ENCODE results near the gene ERC2. TPM values are rescaled to one million over a fixed set of nuclear protein-coding genes. Genes with fewer than 3 reads are reported as not detected.

Gene ERC2
- polyA plus RNA-seq, 2 of the 4 experiments (the other 2 are of a cell fraction) = 0.16 TPM; not detected in 1

- ChIA-PET POLR2A (no interaction called here), CTCF (no interaction called here)
- TF ChIP-seq TFCP2L1 (CRISPR knock-in tag; IDR thresholded peaks at IDR 0.05) = no peak
- TF ChIP-seq PBX3 (IDR thresholded peaks at IDR 0.05) = no peak
- no peak for TF ChIP-seq NPAS2 (CRISPR knock-in tag; IDR thresholded peaks at IDR 0.05; ENCODE audit: borderline replicate concordance)
- TF ChIP-seq FOSB (CRISPR knock-in tag; IDR thresholded peaks at IDR 0.05) = no peak
- TF ChIP-seq HEYL (CRISPR knock-in tag; IDR thresholded peaks at IDR 0.05) = no peak
- TF ChIP-seq FOXS1 (CRISPR knock-in tag; IDR thresholded peaks at IDR 0.05) = no peak
- TF ChIP-seq SREBF2 (IDR thresholded peaks at IDR 0.05) = no peak
- no peak for TF ChIP-seq CTCF (IDR thresholded peaks at IDR 0.05)
- TF ChIP-seq CHD4 (IDR thresholded peaks at IDR 0.05; ENCODE audit: borderline replicate concordance) = no peak
- TF ChIP-seq SMC3 (IDR thresholded peaks at IDR 0.05) = no peak
- no peak for TF ChIP-seq CBX2 (IDR thresholded peaks at IDR 0.05; ENCODE audit: borderline replicate concordance, low read depth)
- TF ChIP-seq MAZ (IDR thresholded peaks at IDR 0.05; ENCODE audit: borderline replicate concordance, low read depth, low read length) = no peak
- TF ChIP-seq RFX5 (IDR thresholded peaks at IDR 0.05) = no peak
- TF ChIP-seq CBX8 (IDR thresholded peaks at IDR 0.05) = no peak
- no peak for TF ChIP-seq EP300 (IDR thresholded peaks at IDR 0.05)
- TF ChIP-seq FOSL2 (IDR thresholded peaks at IDR 0.05) = no peak
- no peak for TF ChIP-seq FOSL2 (CRISPR knock-in tag; IDR thresholded peaks at IDR 0.05)
- no peak for TF ChIP-seq ZC3H11A (IDR thresholded peaks at IDR 0.05)
- FAIRE-seq (no peak), ATAC-seq (no peak), DNase-seq (ENCODE audit: low read depth in 1 of 2, low spot score in 1 of 2) (no peak)
- Histone ChIP-seq H3K4me3 (no peak overlapping the region), H3K27ac (no peak overlapping the region), H3K4me1 (no peaks in the 10 kb centered on the region), H3K4me2 (no peak overlapping the region), H3K9me3 (no peaks in the 10 kb centered on the region)
- 18% methylated on average over 3 of the region's 3 CpGs for WGBS (ENCODE audit: missing lambda C conversion rate)
These were observed 924.0 kb downstream of the ERC2 start for GRCh38 chr3:55544219-55544618.

- Histone ChIP-seq H3K9me3 (no peaks in the 10 kb centered on the region), H3K4me3 (no peak overlapping the region), H3K27ac (no peak overlapping the region), H3K4me1 (no peaks in the 10 kb centered on the region), H3K4me2 (no peak overlapping the region)
- no peak for FAIRE-seq
- TF ChIP-seq BCL3 (IDR thresholded peaks at IDR 0.05) = no peak
- TF ChIP-seq SREBF2 (IDR thresholded peaks at IDR 0.05) = no peak
- TF ChIP-seq HES2 (IDR thresholded peaks at IDR 0.05) = no peak
- no peak for TF ChIP-seq ZFP36 (IDR thresholded peaks at IDR 0.05; ENCODE audit: borderline replicate concordance, partially characterized antibody)
- 50% methylated on average over 10 of the region's 12 CpGs for WGBS (ENCODE audit: missing lambda C conversion rate)
- POLR2A ChIA-PET = no interaction called here
- CTCF ChIA-PET = no interaction called here
- DNase-seq (ENCODE audit: low read depth in 1 of 2, low spot score in 1 of 2) = no peak
- no peak for ATAC-seq
These were observed 925.1 kb downstream of the ERC2 start for GRCh38 chr3:55543181-55543614.

- DNase-seq (ENCODE audit: low read depth in 1 of 2, low spot score in 1 of 2) = no peak
- Histone ChIP-seq H3K4me2 (no peak overlapping the region), H3K4me3 (no peak overlapping the region), H3K9me3 (no peaks in the 10 kb centered on the region), H3K27ac (no peak overlapping the region), H3K4me1 (no peaks in the 10 kb centered on the region)
- ChIA-PET POLR2A (no interaction called here), CTCF (no interaction called here)
- WGBS (ENCODE audit: missing lambda C conversion rate) = 0% methylated on average over 2 of the region's 2 CpGs
- TF ChIP-seq ZSCAN20 (CRISPR knock-in tag; IDR thresholded peaks at IDR 0.05) (no peak), FOSL2 (IDR thresholded peaks at IDR 0.05) (no peak), FOSL2 (CRISPR knock-in tag; IDR thresholded peaks at IDR 0.05) (no peak), EHF (CRISPR knock-in tag; IDR thresholded peaks at IDR 0.05) (no peak), BHLHE40 (IDR thresholded peaks at IDR 0.05; ENCODE audit: low read depth, low read length) (no peak), TFCP2L1 (CRISPR knock-in tag; IDR thresholded peaks at IDR 0.05) (no peak), ZFP36 (IDR thresholded peaks at IDR 0.05; ENCODE audit: borderline replicate concordance, partially characterized antibody) (no peak), FOXS1 (CRISPR knock-in tag; IDR thresholded peaks at IDR 0.05) (no peak), NR3C1 (IDR thresholded peaks at IDR 0.05) (no peak), NPAS2 (CRISPR knock-in tag; IDR thresholded peaks at IDR 0.05; ENCODE audit: borderline replicate concordance) (no peak), MYC (IDR thresholded peaks at IDR 0.05; ENCODE audit: borderline replicate concordance, low read length) (no peak), CBX2 (IDR thresholded peaks at IDR 0.05; ENCODE audit: borderline replicate concordance, low read depth) (no peak), HOXB5 (CRISPR knock-in tag; IDR thresholded peaks at IDR 0.05) (no peak), MAZ (IDR thresholded peaks at IDR 0.05; ENCODE audit: borderline replicate concordance, low read depth, low read length) (no peak), ESRRA (IDR thresholded peaks at IDR 0.05; ENCODE audit: borderline replicate concordance, low read length) (no peak), ATOH8 (CRISPR knock-in tag; IDR thresholded peaks at IDR 0.05; ENCODE audit: low read depth) (no peak), HOXB13 (CRISPR knock-in tag; IDR thresholded peaks at IDR 0.05; ENCODE audit: low read depth) (no peak), NFE2L2 (conservative IDR thresholded peaks at IDR 0.05; ENCODE audit: low read length) (no peak)
- ATAC-seq = no peak
- no peak for FAIRE-seq
These were observed 926.8 kb downstream of the ERC2 start for GRCh38 chr3:55541456-55541855.
